Upper lobe of left lung (tissue), 6 donors: ENCODE measurements around the gene NOXRED1. TPM values are rescaled to one million over a fixed set of nuclear protein-coding genes. Genes with fewer than 3 reads are reported as not detected.
"Not testable (repeated sequence)": the region's sequence is repeated elsewhere in the genome, so short reads cannot be mapped to it uniquely, and the experiment has no call there.

Experiments used
- ATAC-seq, 2 donors: fragments of 200-7000 bp; cut with Tn5 transposase; one replicate each; pipeline ENCODE4 v1.9.1; 2022; ENCODE audit warnings: mild to moderate bottlenecking in 2 of 2, moderate library complexity in 2 of 2; ENCODE audit not compliant: low FRiP score in 2 of 2
- DNase-seq, 2 donors: peaks; one replicate each; pipeline ENCODE4 v3.0.0-alpha.2; 2019 to 2020
- H3K27ac ChIP-seq, 4 donors: fragments of 200-600 bp; sonication (generic); one replicate each; pipeline ENCODE4 v1.5.1; 2016 to 2019
- H3K27me3 ChIP-seq, 4 donors: fragments of 200-600 bp; sonication (generic); one replicate each; pipeline ENCODE4 v1.5.1; 2017 to 2019
- H3K36me3 ChIP-seq, 4 donors: fragments of 200-600 bp; sonication (generic); one replicate each; pipeline ENCODE4 v1.5.1; 2016 to 2019
- H3K4me1 ChIP-seq, 4 donors: fragments of 200-600 bp; sonication (generic); one replicate each; pipeline ENCODE4 v1.5.1; 2018 to 2019
- H3K4me3 ChIP-seq, 4 donors: fragments of 200-600 bp; sonication (generic); one replicate each; pipeline ENCODE4 v1.5.1; 2017 to 2019; ENCODE audit warnings: mild to moderate bottlenecking in 2 of 4, moderate library complexity in 1 of 4
- H3K9me3 ChIP-seq, 4 donors: fragments of 200-600 bp; sonication (generic); one replicate each; pipeline ENCODE4 v1.5.1; 2018 to 2019
- CTCF ChIP-seq, 6 experiments: fragments of 450-650 bp in 4 of 6; fragments of 200-600 bp in 2 of 6; sonication (generic) in 2 of 6; IDR thresholded peaks; one replicate each; pipeline ENCODE4 v1.5.1; 2016 to 2019; ENCODE audit warnings: antibody characterized with exemption in 6 of 6
- EP300 ChIP-seq, 4 donors: sonication (generic); formaldehyde crosslinking; IDR thresholded peaks; one replicate each; pipeline ENCODE4 v1.5.1; 2017; ENCODE audit warnings: antibody characterized with exemption in 4 of 4, control low read depth in 2 of 4
- POLR2A ChIP-seq, 4 donors: fragments of 450-650 bp; IDR thresholded peaks; one replicate each; pipeline ENCODE4 v1.5.1; 2016 to 2017; ENCODE audit warnings: antibody characterized with exemption in 4 of 4, mild to moderate bottlenecking in 2 of 4
- POLR2AphosphoS5 ChIP-seq, 2 donors: sonication (generic); formaldehyde crosslinking; IDR thresholded peaks; one replicate each; pipeline ENCODE4 v1.5.1; 2017; ENCODE audit warnings: antibody characterized with exemption in 2 of 2
- WGBS, 2 donors: methylation state at CpG; one replicate each; pipeline ENCODE4 v1.1.5; 2017 to 2018; 5-methylcytosine and 5-hydroxymethylcytosine counted together
- total RNA-seq, 6 donors: library from RNA; depleted of rRNA in 4 of 6; stranded (reverse); fragments of >200 nt in 4 of 6; gene quantifications; one replicate each; pipeline versions ENCODE4 v1.1.0 to v1.2.1, GENCODE V29; 2016 to 2021
- donor health status: DM: no; HTN: no; CAD: no; lungs with moderate emphysema.
- donor health status: DM: no; HTN: yes; CAD: no; lungs with severe emphysema.

NOXRED1 gene
- total RNA-seq, 6 donors from 2014 or later, result 0.30 to 0.40 (median 0.31) TPM; not detected in 2

- Histone ChIP-seq H3K36me3 (peaks cover 36 to 96% (median 72%) of the 10 kb centered on the region in 4 donors), H3K9me3 (no peaks in the 10 kb centered on the region), H3K27me3 (no peaks in the 10 kb centered on the region), H3K27ac (no peak overlapping the region), H3K4me3 (no peak overlapping the region), H3K4me1 (no peaks in the 10 kb centered on the region)
- ATAC-seq (no peak), DNase-seq (no peak)
- TF ChIP-seq POLR2AphosphoS5 (IDR thresholded peaks at IDR 0.05) (no peak), CTCF (IDR thresholded peaks at IDR 0.05) (no peak)
- 91 to 95% methylated on average over 3 of the region's 3 CpGs for WGBS, 2 donors
Observed at GRCh38 chr14:77426396-77426795, 3.1 kb upstream of the NOXRED1 start.

DNA sequence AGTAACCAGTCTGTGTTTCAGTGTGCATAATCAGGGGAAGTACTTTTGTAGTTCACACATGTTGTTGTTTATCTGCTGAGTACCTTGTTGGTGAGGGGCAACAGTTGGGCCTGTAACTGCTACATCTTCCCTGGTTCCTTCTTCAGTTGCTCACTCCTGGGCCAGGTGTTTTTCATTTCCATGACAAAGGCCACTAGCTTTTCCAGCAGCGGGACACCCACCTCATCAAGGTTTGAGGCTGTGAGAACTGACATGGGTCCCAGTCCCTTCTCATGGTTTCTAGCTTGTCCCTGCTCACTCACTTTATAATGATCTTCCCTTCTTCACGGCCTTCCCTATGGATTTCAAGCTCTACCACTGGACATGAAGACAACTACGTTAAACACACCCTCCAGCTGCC, 1.5 kb upstream of the NOXRED1 start:
- peaks cover 36 to 82% (median 66%) of the 10 kb centered on the region in 4 donors for H3K36me3 ChIP-seq
- ATAC-seq, result no peak

DNA sequence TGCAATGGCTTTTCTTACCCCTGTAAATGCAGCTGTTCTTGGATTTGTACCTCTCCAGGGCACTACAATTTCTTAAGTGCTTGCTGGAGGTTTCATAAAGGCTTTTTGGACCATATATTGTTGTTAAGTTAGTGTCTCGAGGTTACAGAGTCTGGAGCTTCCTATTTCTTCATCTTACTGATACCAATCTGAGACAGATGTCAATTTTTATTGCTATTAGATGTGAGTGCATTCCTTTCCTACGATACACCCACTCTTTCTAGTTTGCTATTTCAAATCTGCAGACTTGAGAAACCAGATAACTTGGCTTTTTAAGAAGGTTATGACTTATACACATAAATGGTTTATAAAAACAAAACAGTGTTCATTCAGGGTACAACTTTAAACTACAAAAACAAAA, 2.1 kb downstream of the NOXRED1 start:
- Histone ChIP-seq H3K9me3 (peaks cover 0 to 7% (median 5%) of the 10 kb centered on the region in 4 donors), H3K4me3 (no peak overlapping the region), H3K36me3 (peaks cover 7 to 46% (median 31%) of the 10 kb centered on the region in 4 donors), H3K27me3 (no peaks in the 10 kb centered on the region), H3K27ac (no peak overlapping the region), H3K4me1 (no peaks in the 10 kb centered on the region)
- ATAC-seq (no peak), DNase-seq (no peak)
- WGBS, 2 donors, result 45 to 48% methylated on average over 2 of the region's 2 CpGs
- TF ChIP-seq POLR2AphosphoS5 (IDR thresholded peaks at IDR 0.05), result no peak
- TF ChIP-seq EP300 (IDR thresholded peaks at IDR 0.05), result no peak
- no peak for TF ChIP-seq POLR2A (IDR thresholded peaks at IDR 0.05)
- TF ChIP-seq CTCF (IDR thresholded peaks at IDR 0.05), result no peak

More for the DNA sequence above, 1.5 kb upstream of the NOXRED1 start:
- H3K27ac ChIP-seq, result no peak overlapping the region
- no peaks in the 10 kb centered on the region for H3K4me1 ChIP-seq
- no peak for TF ChIP-seq CTCF (IDR thresholded peaks at IDR 0.05)
- TF ChIP-seq EP300 (IDR thresholded peaks at IDR 0.05), result no peak
- TF ChIP-seq POLR2AphosphoS5 (IDR thresholded peaks at IDR 0.05), result no peak
- TF ChIP-seq POLR2A (IDR thresholded peaks at IDR 0.05), result no peak
- H3K27me3 ChIP-seq, result no peaks in the 10 kb centered on the region
- DNase-seq, result no peak
- peaks cover 0 to under 1% (median 0%) of the 10 kb centered on the region in 4 donors for H3K9me3 ChIP-seq
- no peak overlapping the region for H3K4me3 ChIP-seq
- 85 to 90% methylated on average over 3 of the region's 3 CpGs for WGBS, 2 donors

DNA sequence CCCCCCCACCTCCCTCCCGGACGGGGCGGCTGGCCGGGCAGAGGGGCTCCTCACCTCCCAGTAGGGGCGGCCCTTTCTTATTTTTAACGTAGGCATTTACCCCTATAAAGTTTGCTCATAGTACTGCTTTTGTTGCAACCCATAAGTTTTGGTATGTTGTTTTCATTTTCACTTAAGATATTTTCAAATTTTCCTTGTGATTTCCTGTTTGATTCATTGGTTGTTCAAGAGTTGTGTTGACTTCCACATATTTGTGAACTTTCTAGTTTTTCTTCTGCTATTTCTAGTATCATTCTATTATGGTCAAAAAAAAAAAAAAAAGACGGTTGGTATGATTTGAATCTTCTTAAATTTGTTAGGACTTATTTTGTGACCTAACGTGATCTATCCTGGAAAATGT, 6.5 kb downstream of the NOXRED1 start:
- no peak for ATAC-seq
- no peaks in the 10 kb centered on the region for H3K4me1 ChIP-seq
- no peak for DNase-seq
- peaks cover 0 to 7% (median 5%) of the 10 kb centered on the region in 4 donors for H3K9me3 ChIP-seq
- peaks cover 0 to 2% (median 0%) of the 10 kb centered on the region in 4 donors for H3K36me3 ChIP-seq
- H3K27me3 ChIP-seq, result no peaks in the 10 kb centered on the region
- no peak overlapping the region for H3K27ac ChIP-seq
- 81 to 92% methylated on average over 6 to 8 of the region's 8 CpGs for WGBS, 2 donors
- TF ChIP-seq POLR2A (IDR thresholded peaks at IDR 0.05), result no peak
- no peak for TF ChIP-seq POLR2AphosphoS5 (IDR thresholded peaks at IDR 0.05)
- no peak for TF ChIP-seq EP300 (IDR thresholded peaks at IDR 0.05)
- no peak for TF ChIP-seq CTCF (IDR thresholded peaks at IDR 0.05)
- H3K4me3 ChIP-seq, result no peak overlapping the region

- not testable (repeated sequence) for DNase-seq, H3K9me3 ChIP-seq, H3K27ac ChIP-seq, H3K4me3 ChIP-seq, H3K27me3 ChIP-seq, H3K4me1 ChIP-seq, ATAC-seq, H3K36me3 ChIP-seq
- WGBS, 2 donors, result 83 to 94% methylated on average over 1 to 2 of the region's 3 CpGs
Observed at GRCh38 chr14:77416098-77416497, 7.2 kb downstream of the NOXRED1 start.

- H3K4me1 ChIP-seq, DNase-seq, H3K36me3 ChIP-seq, H3K9me3 ChIP-seq, H3K4me3 ChIP-seq, ATAC-seq, H3K27me3 ChIP-seq, H3K27ac ChIP-seq: not testable (repeated sequence)
- 93 to 96% methylated on average over 10 of the region's 10 CpGs for WGBS, 2 donors
Observed at GRCh38 chr14:77415403-77416030, 7.8 kb downstream of the NOXRED1 start.
